ENCODE measurements around the gene TSPEAR. TPM values are rescaled to one million over a fixed set of nuclear protein-coding genes. Genes with fewer than 3 reads are reported as not detected.

Gene TSPEAR
- total RNA-seq, 6 experiments from 2014 or later, result not detected

DNA sequence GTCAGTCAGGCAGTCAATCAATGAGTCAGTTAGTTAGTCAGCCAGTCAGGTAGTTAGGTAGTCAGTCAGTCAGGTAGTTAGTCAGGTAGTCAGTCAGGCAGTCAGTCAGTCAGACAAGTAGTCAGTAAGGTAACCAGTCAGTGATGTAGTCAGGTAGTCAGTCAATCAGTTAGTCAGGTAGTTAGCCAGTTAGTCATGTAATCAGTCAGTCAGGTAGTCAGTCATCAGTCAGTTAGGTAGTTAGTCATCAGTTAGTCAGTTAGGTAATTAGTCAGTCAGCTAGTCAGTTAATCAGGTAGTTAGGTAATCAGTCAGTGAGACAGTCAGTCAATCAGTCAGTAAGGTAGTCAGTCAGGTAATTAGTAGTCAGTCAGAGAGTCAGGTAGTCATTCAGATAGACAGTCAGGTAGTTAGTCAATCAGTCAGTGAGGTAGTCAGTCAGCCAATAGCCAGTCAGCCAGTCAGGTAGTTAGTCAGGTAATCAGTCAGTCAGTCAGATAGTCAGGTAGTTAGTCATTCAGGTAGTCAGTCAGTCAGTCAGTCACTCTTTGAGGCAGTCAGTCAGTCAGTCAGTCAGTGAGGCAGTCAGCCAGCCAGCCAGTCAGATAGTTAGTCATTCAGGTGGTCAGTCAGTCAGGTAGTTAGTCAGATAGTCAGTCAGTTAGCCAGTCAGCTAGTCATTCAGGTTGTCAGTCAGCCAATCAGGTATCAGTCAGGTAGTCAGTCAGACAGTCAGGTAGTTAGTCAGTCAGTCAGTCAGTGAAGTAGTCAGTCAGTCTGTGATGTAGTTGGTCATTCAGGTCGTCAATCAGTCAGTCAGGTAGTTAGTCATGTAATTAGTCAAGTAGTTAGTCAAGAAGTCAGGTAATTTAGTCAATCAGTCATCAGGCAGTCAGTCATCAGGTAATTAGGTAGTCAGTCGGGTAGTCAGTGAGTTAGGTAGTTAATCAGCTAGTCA lies 186.7 kb downstream of the TSPEAR start:
- TF ChIP-seq CTCF (IDR thresholded peaks at IDR 0.05), result no peak
- no peaks in the 10 kb centered on the region for H3K27me3 Mint-ChIP-seq (ENCODE audit: insufficient read depth)
- no peaks in the 10 kb centered on the region for H3K4me1 Mint-ChIP-seq (ENCODE audit: low read depth)
- H3K9me3 Mint-ChIP-seq, result peaks cover 12% of the 10 kb centered on the region; the same call in 1 of the 2 replicates
- no peak overlapping the region for H3K4me3 Mint-ChIP-seq
- no peak for DNase-seq
- no peaks in the 10 kb centered on the region for H3K36me3 Mint-ChIP-seq (ENCODE audit: low read depth)
- no peak overlapping the region for H3K27ac Mint-ChIP-seq

DNA sequence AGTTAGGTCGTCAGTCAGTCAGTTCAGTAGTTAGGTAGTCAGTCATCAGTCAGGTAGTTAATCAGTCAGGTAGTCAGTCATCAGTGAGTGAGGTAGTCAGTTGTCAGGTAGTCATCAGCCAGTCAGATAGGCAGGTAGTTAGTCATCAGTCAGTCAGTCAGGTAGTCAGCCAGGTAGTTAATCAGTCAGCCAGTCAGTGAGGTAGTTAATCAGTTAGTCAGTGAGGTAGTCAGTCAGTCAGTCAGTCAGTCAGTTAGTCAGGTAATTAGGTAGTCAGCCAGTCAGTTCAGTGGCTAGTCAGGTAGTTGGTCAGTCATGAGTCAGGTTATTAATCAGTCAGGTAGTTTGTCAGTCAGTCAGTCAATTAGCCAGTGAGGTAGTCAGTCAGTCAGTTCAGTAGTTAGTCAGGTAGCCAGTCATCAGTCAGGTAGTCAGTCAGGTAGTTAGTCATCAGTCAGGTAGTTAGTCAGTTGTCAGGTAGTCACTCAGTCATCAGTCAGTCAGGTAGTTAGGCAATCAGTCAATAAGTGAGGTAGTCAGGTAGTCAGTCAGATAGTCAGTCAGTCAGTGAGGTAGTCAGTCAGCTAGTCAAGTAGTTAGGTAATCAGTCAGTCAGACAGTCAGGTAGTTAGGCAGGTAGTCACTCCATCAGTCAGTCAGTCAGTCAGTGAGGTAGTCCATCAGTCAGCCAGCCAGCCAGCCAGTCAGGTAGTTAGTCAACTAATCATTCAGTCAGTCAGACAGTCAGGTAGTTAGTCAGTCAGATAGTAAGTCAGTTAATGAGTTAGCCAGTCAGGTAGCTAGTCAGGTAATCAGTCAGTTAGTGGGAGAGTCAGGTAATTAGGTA lies 187.6 kb downstream of the TSPEAR start:
- no peak for DNase-seq
- Mint-ChIP-seq H3K4me1 (ENCODE audit: low read depth) (no peaks in the 10 kb centered on the region), H3K27me3 (ENCODE audit: insufficient read depth) (no peaks in the 10 kb centered on the region; the same call in 1 of the 2 replicates), H3K4me3 (no peak overlapping the region), H3K9me3 (peaks cover 15% of the 10 kb centered on the region; the same call in 1 of the 2 replicates), H3K27ac (no peak overlapping the region), H3K36me3 (ENCODE audit: low read depth) (no peaks in the 10 kb centered on the region)
- no peak for TF ChIP-seq CTCF (IDR thresholded peaks at IDR 0.05)

DNA sequence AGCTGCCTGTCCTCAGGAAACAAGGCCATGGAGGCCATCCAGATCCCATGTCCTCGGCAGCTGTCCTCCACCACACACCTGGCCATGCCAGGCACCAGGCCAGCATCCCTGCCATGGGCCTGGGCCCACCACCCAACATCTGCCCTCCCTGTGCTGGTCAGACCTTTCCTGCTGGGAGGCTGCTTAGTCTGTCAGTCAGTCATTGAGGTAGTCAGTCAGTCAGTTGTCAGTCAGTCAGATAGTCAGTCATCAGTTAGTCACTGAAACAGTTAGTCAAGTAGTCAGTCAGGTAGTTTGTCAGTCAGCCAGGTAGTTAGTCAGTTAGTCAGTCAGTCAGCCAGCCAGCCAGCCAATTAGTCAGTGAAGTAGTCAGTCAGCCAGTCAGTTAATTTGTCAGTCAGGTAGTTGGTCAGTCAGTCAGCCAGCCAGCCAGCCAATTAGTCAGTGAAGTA lies 188.6 kb downstream of the TSPEAR start:
- Mint-ChIP-seq H3K4me3 (no peak overlapping the region), H3K27me3 (ENCODE audit: insufficient read depth) (no peaks in the 10 kb centered on the region; the same call in none of the 2 replicates), H3K4me1 (ENCODE audit: low read depth) (no peaks in the 10 kb centered on the region), H3K9me3 (peaks cover 19% of the 10 kb centered on the region), H3K27ac (no peak overlapping the region), H3K36me3 (ENCODE audit: low read depth) (no peaks in the 10 kb centered on the region)
- TF ChIP-seq CTCF (IDR thresholded peaks at IDR 0.05), result no peak
- DNase-seq, result no peak

DNA sequence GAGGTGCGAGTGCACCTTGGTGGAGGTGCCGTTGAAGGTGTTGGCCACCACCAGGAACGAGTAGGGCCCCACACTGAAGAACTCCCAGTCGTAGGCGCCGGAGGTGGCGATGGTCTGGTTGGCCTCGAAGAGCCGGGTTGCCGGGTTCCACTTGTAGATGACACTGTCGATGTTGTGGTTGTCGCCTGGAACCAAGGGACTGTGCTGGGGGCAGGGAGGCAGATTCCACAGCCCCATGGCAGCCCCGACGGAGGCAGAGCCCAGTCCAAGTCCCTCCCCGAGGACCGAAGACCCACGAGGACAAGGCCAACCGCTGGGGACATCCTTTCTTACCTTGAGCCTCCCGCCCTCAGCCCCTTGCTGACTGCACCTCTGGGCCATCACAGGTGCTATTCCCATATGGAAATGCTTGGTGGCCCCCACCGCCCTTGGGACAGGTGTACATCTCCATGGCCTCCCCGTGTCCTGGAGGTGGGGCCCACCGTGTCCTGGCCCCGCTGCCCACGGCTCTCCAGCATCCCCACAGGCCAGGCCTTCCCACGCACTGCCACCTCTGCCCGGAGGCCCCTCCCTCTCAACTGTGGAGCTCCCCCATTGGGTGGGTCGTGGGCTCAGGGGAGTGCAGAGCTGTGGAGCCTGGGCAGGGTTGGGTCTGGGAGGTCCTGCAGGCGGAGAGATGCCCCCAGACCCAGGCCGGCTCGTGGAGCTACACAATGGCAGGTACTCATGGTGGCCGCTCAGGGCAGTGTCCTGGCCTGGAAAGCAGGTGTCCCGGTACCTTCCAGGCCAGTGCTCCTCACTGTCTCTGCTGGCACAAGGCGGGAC lies 189.2 kb downstream of the TSPEAR start:
- DNase-seq, result no peak
- Mint-ChIP-seq H3K36me3 (ENCODE audit: low read depth) (no peaks in the 10 kb centered on the region), H3K4me1 (ENCODE audit: low read depth) (no peaks in the 10 kb centered on the region)

More for the DNA sequence above, 189.2 kb downstream of the TSPEAR start:
- Mint-ChIP-seq H3K9me3 (peaks cover 23% of the 10 kb centered on the region), H3K4me3 (no peak overlapping the region), H3K27ac (no peak overlapping the region), H3K27me3 (ENCODE audit: insufficient read depth) (no peaks in the 10 kb centered on the region; the same call in none of the 2 replicates)
- no peak for TF ChIP-seq CTCF (IDR thresholded peaks at IDR 0.05)
